Activated CD8-positive, alpha-beta T cell treated with anti-CD3 and anti-CD28 coated beads for 36 hours (primary cell): Measurements from ENCODE around the gene CDT1. TPM values are rescaled to one million over a fixed set of nuclear protein-coding genes. Genes with fewer than 3 reads are reported as not detected.

Experiments
- ATAC-seq: fragments of 200-7000 bp; cut with Tn5 transposase; one replicate; pipeline ENCODE4 v1.10.0; 2021; ENCODE audit warnings: mild to moderate bottlenecking, moderate library complexity
- CTCF ChIA-PET: fragments of 350-600 bp; sonication (Branson Sonifier 250); formaldehyde crosslinking; loops from one replicate; lab custom pipeline; 2021; ENCODE audit warnings: antibody characterized with exemption; lab: Charles Lee
- POLR2A ChIA-PET: fragments of 350-600 bp; sonication (Branson Sonifier 250); formaldehyde crosslinking; loops from one replicate; lab custom pipeline; 2021; ENCODE audit warnings: antibody characterized with exemption; lab: Charles Lee
- DNase-seq: peaks from one replicate; pipeline ENCODE4 v3.0.0-alpha.2; 2020
- H3K27ac Mint-ChIP-seq: one replicate; pipeline ENCODE4 v1.8.0; 2021; ENCODE audit warnings: mild to moderate bottlenecking, mixed read lengths
- H3K27me3 Mint-ChIP-seq: one replicate; pipeline ENCODE4 v1.8.0; 2021; ENCODE audit warnings: mixed read lengths
- H3K36me3 Mint-ChIP-seq: one replicate; pipeline ENCODE4 v1.8.0; 2021; ENCODE audit warnings: low read depth, mixed read lengths
- H3K4me1 Mint-ChIP-seq: one replicate; pipeline ENCODE4 v1.8.0; 2021; ENCODE audit warnings: low read depth, mixed read lengths
- H3K4me3 Mint-ChIP-seq: one replicate; pipeline ENCODE4 v1.8.0; 2021; ENCODE audit warnings: mild to moderate bottlenecking, moderate library complexity, mixed read lengths
- H3K9me3 Mint-ChIP-seq: one replicate; pipeline ENCODE4 v1.8.0; 2021; ENCODE audit warnings: mixed read lengths
- CTCF ChIP-seq: fragments of 200-600 bp; IDR thresholded peaks from one replicate; pipeline ENCODE4 v1.8.0; 2022; ENCODE audit warnings: antibody characterized with exemption, mild to moderate bottlenecking
- intact Hi-C: fragments of 100-400 bp; cut with micrococcal nuclease; formaldehyde crosslinking; loops from one replicate; pipeline ENCODE4 v1.10.0; 2022
- total RNA-seq, 2 experiments: library from RNA; stranded (reverse); gene quantifications; one replicate each; pipeline ENCODE4 v1.2.3, GENCODE V29; 2021

The CDT1 gene
- total RNA-seq, 2 experiments from 2014 or later, result 180 to 182 TPM

GRCh38 chr16:88767546-88768070 is 36.0 kb upstream of the CDT1 start:
- ChIA-PET POLR2A (no interaction called here), CTCF (interaction anchor here (1.0 to 1.2 kb wide), 2 partner anchors 12 to 14 kb away, joined by 4 read pairs; no protein-coding TSS in a partner anchor)
- H3K27ac Mint-ChIP-seq, result peak overlapping the region; percentile 69
- intact Hi-C loops, result no loop called here
- no peak for ATAC-seq
- H3K4me3 Mint-ChIP-seq, result no peak overlapping the region
- H3K4me1 Mint-ChIP-seq, result peaks cover 34% of the 10 kb centered on the region
- no peak for TF ChIP-seq CTCF
- H3K27me3 Mint-ChIP-seq, result no peaks in the 10 kb centered on the region
- H3K36me3 Mint-ChIP-seq, result no peaks in the 10 kb centered on the region
- no peak for DNase-seq
- no peaks in the 10 kb centered on the region for H3K9me3 Mint-ChIP-seq

GRCh38 chr16:88768071-88768783 is 35.4 kb upstream of the CDT1 start:
- H3K36me3 Mint-ChIP-seq, result no peaks in the 10 kb centered on the region
- no peak overlapping the region for H3K4me3 Mint-ChIP-seq
- CTCF ChIA-PET, result interaction anchor here (1.0 to 1.2 kb wide), 2 partner anchors 13 kb away, joined by 4 read pairs; no protein-coding TSS in a partner anchor
- no peaks in the 10 kb centered on the region for H3K9me3 Mint-ChIP-seq
- H3K27me3 Mint-ChIP-seq, result no peaks in the 10 kb centered on the region
- H3K27ac Mint-ChIP-seq, result no peak overlapping the region
- POLR2A ChIA-PET, result interaction anchor here (0.7 kb wide), 1 partner anchor 52 kb away, joined by 3 read pairs; no protein-coding TSS in a partner anchor
- no peak for TF ChIP-seq CTCF
- ATAC-seq, result no peak
- intact Hi-C loops, result no loop called here
- H3K4me1 Mint-ChIP-seq, result peaks cover 34% of the 10 kb centered on the region
- no peak for DNase-seq

GRCh38 chr16:88769617-88770460 is 33.8 kb upstream of the CDT1 start:
- H3K27me3 Mint-ChIP-seq, result no peaks in the 10 kb centered on the region
- ChIA-PET POLR2A (interaction anchor here (0.6 to 1.3 kb wide), 4 partner anchors 10 to 64 kb away, joined by 3 to 10 read pairs (median 3); no protein-coding TSS in a partner anchor), CTCF (no interaction called here)
- TF ChIP-seq CTCF, result no peak
- H3K4me3 Mint-ChIP-seq, result no peak overlapping the region
- no peaks in the 10 kb centered on the region for H3K36me3 Mint-ChIP-seq
- H3K9me3 Mint-ChIP-seq, result no peaks in the 10 kb centered on the region
- peak; percentile 57 for ATAC-seq
- H3K27ac Mint-ChIP-seq, result no peak overlapping the region
- peak; percentile 64 for DNase-seq
- H3K4me1 Mint-ChIP-seq, result peaks cover 33% of the 10 kb centered on the region
- intact Hi-C loops, result no loop called here

GRCh38 chr16:88770461-88771293 is 32.9 kb upstream of the CDT1 start:
- peak; percentile 78 for DNase-seq
- Mint-ChIP-seq H3K27ac (peak overlapping the region; percentile 64), H3K4me3 (peak overlapping the region; percentile 12)

More at GRCh38 chr16:88770461-88771293, 32.9 kb upstream of the CDT1 start:
- no peaks in the 10 kb centered on the region for H3K9me3 Mint-ChIP-seq
- H3K4me1 Mint-ChIP-seq, result peaks cover 33% of the 10 kb centered on the region
- intact Hi-C loops, result no loop called here
- no peak for TF ChIP-seq CTCF
- peak; percentile 90 for ATAC-seq
- no peaks in the 10 kb centered on the region for H3K36me3 Mint-ChIP-seq
- ChIA-PET CTCF (interaction anchor here (0.8 to 1.4 kb wide), 2 partner anchors 11 to 25 kb away, joined by 3 to 6 read pairs; no protein-coding TSS in a partner anchor), POLR2A (interaction anchor here (1.0 to 1.3 kb wide), 4 partner anchors 8 to 27 kb away, joined by 3 to 10 read pairs (median 3); no protein-coding TSS in a partner anchor)
- no peaks in the 10 kb centered on the region for H3K27me3 Mint-ChIP-seq
